Liver (tissue), 9 donors: ENCODE data around the gene PHLDB3. TPM values are rescaled to one million over a fixed set of nuclear protein-coding genes. Genes with fewer than 3 reads are reported as not detected.

ENCODE experiments used
- DNase-seq: peaks from one replicate; pipeline ENCODE4 v3.0.0-alpha.2; 2017; ENCODE audit warnings: low spot score
- H3K27ac ChIP-seq, 2 donors: one replicate each; pipeline ENCODE4 v1.7.0; 2013; ENCODE audit warnings: inconsistent platforms in 2 of 2, low read length in 2 of 2, control low read depth in 1 of 2, low read depth in 1 of 2, mild to moderate bottlenecking in 1 of 2
- H3K27me3 ChIP-seq, 4 donors: one replicate each; pipeline versions ENCODE4 v1.6.1 to v1.7.0; 2013; ENCODE audit warnings: low read length in 3 of 4, inconsistent platforms in 1 of 4, mild to moderate bottlenecking in 1 of 4, moderate library complexity in 1 of 4; ENCODE audit not compliant: control insufficient read depth in 4 of 4, insufficient read depth in 4 of 4
- H3K36me3 ChIP-seq, 4 donors: one replicate each; pipeline versions ENCODE4 v1.6.1 to v1.7.0; 2013; ENCODE audit warnings: low read length in 3 of 4, mild to moderate bottlenecking in 3 of 4, low read depth in 1 of 4, moderate library complexity in 1 of 4; ENCODE audit not compliant: control insufficient read depth in 4 of 4, insufficient read depth in 3 of 4
- H3K4me1 ChIP-seq, 4 donors: one replicate each; pipeline versions ENCODE4 v1.6.1 to v1.7.0; 2013; ENCODE audit warnings: low read length in 3 of 4, mild to moderate bottlenecking in 3 of 4, moderate library complexity in 1 of 4; ENCODE audit not compliant: control insufficient read depth in 4 of 4, insufficient read depth in 4 of 4
- H3K4me3 ChIP-seq, 3 donors: one replicate each; pipeline versions ENCODE4 v1.6.1 to v1.7.0; 2013; ENCODE audit warnings: low read length in 3 of 3, control low read depth in 1 of 3, low read depth in 1 of 3, mild to moderate bottlenecking in 1 of 3
- H3K9ac ChIP-seq, 2 donors: one replicate each; pipeline ENCODE4 v1.7.0; 2013; ENCODE audit warnings: low read length in 2 of 2, mild to moderate bottlenecking in 2 of 2, moderate library complexity in 2 of 2, control low read depth in 1 of 2, low read depth in 1 of 2
- H3K9me3 ChIP-seq, 4 donors: one replicate each; pipeline versions ENCODE4 v1.6.1 to v1.7.0; 2013; ENCODE audit warnings: low read length in 3 of 4; ENCODE audit not compliant: control insufficient read depth in 4 of 4
- EGR1 ChIP-seq, 2 donors: IDR thresholded peaks; 2 replicates each; pipeline ENCODE4 v1.6.1; 2016 to 2018; ENCODE audit warnings: antibody characterized with exemption in 2 of 2, low read depth in 2 of 2
- FOXA1 ChIP-seq: IDR thresholded peaks from 2 replicates; pipeline ENCODE4 v1.6.1; 2016; ENCODE audit warnings: antibody characterized with exemption
- HNF4G ChIP-seq: IDR thresholded peaks from 2 replicates; pipeline ENCODE4 v1.6.1; 2016; ENCODE audit warnings: antibody characterized with exemption
- JUND ChIP-seq, 2 donors: IDR thresholded peaks; 2 replicates each; pipeline ENCODE4 v1.6.1; 2016; ENCODE audit warnings: antibody characterized with exemption in 2 of 2
- NR2F2 ChIP-seq: IDR thresholded peaks from 2 replicates; pipeline ENCODE4 v1.6.1; 2016; ENCODE audit warnings: antibody characterized with exemption
- RAD21 ChIP-seq, 2 donors: IDR thresholded peaks; 2 replicates each; pipeline ENCODE4 v1.6.1; 2016; ENCODE audit warnings: antibody characterized with exemption in 2 of 2, mild to moderate bottlenecking in 2 of 2
- RXRA ChIP-seq, 2 donors: IDR thresholded peaks; 2 replicates each; pipeline ENCODE4 v1.6.1; 2017 to 2018; ENCODE audit warnings: antibody characterized with exemption in 2 of 2, mild to moderate bottlenecking in 1 of 2
- SP1 ChIP-seq: IDR thresholded peaks from 2 replicates; pipeline ENCODE4 v1.6.1; 2018; ENCODE audit warnings: antibody characterized with exemption, mild to moderate bottlenecking
- TAF1 ChIP-seq: conservative IDR thresholded peaks from 2 replicates; pipeline ENCODE4 v1.6.1; 2016; ENCODE audit warnings: antibody characterized with exemption, mild to moderate bottlenecking
- YY1 ChIP-seq: IDR thresholded peaks from 2 replicates; pipeline ENCODE4 v1.6.1; 2016; ENCODE audit warnings: antibody characterized with exemption, mild to moderate bottlenecking
- WGBS: extraction: QIAGEN DNeasy Blood & Tissue Kit; methylation state at CpG from one replicate; pipeline ENCODE4 v1.1.7; 2013; 5-methylcytosine and 5-hydroxymethylcytosine counted together
- polyA plus RNA-seq, 2 donors: library from polyadenylated mRNA; stranded (reverse) in 1 of 2; unstranded in 1 of 2; fragments of 200-250 nt in 1 of 2; fragments of >200 nt in 1 of 2; fragmentation: Nextera tagmentation in 1 of 2; extraction: Ambion mirVana in 1 of 2; gene quantifications; one replicate each; pipeline versions ENCODE4 v1.2.1 to v1.2.3, GENCODE V29; 2013 to 2015
- total RNA-seq, 2 donors: library from RNA; depleted of rRNA; stranded (reverse); fragments of >200 nt; gene quantifications; one replicate each; pipeline ENCODE4 v1.2.3, GENCODE V29; 2014
- TF ChIP-seq, protein P1 (sequence below): IDR thresholded peaks from 2 replicates; pipeline ENCODE4 v1.6.1; 2016; ENCODE audit warnings: antibody characterized with exemption, mild to moderate bottlenecking
- TF ChIP-seq, protein P2 (sequence below): fragments of 150-350 bp; IDR thresholded peaks from 2 replicates; pipeline ENCODE4 v1.5.1; 2017; ENCODE audit warnings: improper control_type of control experiment, low read depth, low read length; ENCODE audit not compliant: missing input control
- TF ChIP-seq, protein P3 (sequence below): IDR thresholded peaks from 2 replicates; pipeline ENCODE4 v1.6.1; 2016; ENCODE audit warnings: antibody characterized with exemption
- TF ChIP-seq, protein P4 (sequence below): IDR thresholded peaks from 2 replicates; pipeline ENCODE4 v1.6.1; 2016; ENCODE audit warnings: antibody characterized with exemption
- donor health status: healthy.
- donor health status: healthy.
- donor health status: healthy.
- donor health status: healthy.
- donor health status: healthy.

The PHLDB3 gene
- total and polyA plus RNA-seq, 4 donors = 10.6 to 18.2 (median 11.7) TPM

DNA sequence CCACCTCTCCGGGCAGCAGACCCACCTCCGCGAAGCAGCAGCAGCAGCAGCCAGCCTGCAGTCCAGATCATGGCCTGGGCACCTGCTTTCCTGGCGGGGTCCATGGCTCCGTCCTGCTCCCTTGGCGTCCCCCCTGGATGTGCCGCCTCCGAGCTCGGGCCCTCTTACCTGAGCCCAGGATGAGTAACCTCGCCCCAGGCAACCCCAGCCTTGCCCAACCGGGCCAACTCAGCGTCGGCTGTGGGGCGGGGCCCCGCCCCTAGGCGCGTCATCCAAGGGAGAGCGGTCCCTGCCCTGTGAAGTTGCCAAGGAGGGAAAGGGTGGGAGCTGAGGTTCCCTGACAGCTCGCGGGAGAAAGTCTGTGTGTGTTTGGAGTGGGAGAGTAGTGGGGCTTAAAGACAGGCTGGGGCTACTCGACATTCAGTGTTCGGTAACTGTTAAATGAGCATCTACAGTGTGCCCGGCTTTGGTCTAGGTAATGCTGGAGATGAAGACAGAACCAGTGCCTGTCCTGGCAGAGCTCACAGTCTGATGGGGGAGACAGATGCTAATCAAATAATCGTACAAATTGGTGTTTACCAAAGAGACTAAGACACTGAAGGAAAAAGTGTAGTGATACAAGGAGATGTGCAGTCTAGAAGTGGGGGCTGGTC lies 39.0 kb downstream of the PHLDB3 start, which contains the start of gene LYPD3:
Gene LYPD3 (minus strand): TSS at position 141 of the 653 bp plus-strand sequence. CDS start 37 bp downstream, at position 104.
- Histone ChIP-seq H3K27ac (no peak within 1 kb of the TSS), H3K4me3 (peak within 1 kb of the TSS in 1 of 3 donors; percentile 64), H3K9ac (no peak within 1 kb of the TSS), H3K27me3 (no peaks in the 10 kb centered on the region), H3K9me3 (no peaks in the 10 kb centered on the region), H3K4me1 (peaks cover 0 to 12% (median 7%) of the 10 kb centered on the region in 4 donors), H3K36me3 (no peaks in the 10 kb centered on the region)
- TF ChIP-seq RAD21 (IDR thresholded peaks at IDR 0.05) = no peak
- TF ChIP-seq, protein P1, sequence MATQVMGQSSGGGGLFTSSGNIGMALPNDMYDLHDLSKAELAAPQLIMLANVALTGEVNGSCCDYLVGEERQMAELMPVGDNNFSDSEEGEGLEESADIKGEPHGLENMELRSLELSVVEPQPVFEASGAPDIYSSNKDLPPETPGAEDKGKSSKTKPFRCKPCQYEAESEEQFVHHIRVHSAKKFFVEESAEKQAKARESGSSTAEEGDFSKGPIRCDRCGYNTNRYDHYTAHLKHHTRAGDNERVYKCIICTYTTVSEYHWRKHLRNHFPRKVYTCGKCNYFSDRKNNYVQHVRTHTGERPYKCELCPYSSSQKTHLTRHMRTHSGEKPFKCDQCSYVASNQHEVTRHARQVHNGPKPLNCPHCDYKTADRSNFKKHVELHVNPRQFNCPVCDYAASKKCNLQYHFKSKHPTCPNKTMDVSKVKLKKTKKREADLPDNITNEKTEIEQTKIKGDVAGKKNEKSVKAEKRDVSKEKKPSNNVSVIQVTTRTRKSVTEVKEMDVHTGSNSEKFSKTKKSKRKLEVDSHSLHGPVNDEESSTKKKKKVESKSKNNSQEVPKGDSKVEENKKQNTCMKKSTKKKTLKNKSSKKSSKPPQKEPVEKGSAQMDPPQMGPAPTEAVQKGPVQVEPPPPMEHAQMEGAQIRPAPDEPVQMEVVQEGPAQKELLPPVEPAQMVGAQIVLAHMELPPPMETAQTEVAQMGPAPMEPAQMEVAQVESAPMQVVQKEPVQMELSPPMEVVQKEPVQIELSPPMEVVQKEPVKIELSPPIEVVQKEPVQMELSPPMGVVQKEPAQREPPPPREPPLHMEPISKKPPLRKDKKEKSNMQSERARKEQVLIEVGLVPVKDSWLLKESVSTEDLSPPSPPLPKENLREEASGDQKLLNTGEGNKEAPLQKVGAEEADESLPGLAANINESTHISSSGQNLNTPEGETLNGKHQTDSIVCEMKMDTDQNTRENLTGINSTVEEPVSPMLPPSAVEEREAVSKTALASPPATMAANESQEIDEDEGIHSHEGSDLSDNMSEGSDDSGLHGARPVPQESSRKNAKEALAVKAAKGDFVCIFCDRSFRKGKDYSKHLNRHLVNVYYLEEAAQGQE = no peak
- no peak for TF ChIP-seq FOXA1
- TF ChIP-seq, protein P2, sequence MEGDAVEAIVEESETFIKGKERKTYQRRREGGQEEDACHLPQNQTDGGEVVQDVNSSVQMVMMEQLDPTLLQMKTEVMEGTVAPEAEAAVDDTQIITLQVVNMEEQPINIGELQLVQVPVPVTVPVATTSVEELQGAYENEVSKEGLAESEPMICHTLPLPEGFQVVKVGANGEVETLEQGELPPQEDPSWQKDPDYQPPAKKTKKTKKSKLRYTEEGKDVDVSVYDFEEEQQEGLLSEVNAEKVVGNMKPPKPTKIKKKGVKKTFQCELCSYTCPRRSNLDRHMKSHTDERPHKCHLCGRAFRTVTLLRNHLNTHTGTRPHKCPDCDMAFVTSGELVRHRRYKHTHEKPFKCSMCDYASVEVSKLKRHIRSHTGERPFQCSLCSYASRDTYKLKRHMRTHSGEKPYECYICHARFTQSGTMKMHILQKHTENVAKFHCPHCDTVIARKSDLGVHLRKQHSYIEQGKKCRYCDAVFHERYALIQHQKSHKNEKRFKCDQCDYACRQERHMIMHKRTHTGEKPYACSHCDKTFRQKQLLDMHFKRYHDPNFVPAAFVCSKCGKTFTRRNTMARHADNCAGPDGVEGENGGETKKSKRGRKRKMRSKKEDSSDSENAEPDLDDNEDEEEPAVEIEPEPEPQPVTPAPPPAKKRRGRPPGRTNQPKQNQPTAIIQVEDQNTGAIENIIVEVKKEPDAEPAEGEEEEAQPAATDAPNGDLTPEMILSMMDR = no peak
- no peak for TF ChIP-seq RXRA (IDR thresholded peaks at IDR 0.05)
- TF ChIP-seq, protein P3, sequence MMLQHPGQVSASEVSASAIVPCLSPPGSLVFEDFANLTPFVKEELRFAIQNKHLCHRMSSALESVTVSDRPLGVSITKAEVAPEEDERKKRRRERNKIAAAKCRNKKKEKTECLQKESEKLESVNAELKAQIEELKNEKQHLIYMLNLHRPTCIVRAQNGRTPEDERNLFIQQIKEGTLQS = no peak
- no peak for TF ChIP-seq HNF4G
- TF ChIP-seq YY1 = no peak
- no peak for DNase-seq
- 39% methylated on average over 24 of the region's 24 CpGs for WGBS

DNA sequence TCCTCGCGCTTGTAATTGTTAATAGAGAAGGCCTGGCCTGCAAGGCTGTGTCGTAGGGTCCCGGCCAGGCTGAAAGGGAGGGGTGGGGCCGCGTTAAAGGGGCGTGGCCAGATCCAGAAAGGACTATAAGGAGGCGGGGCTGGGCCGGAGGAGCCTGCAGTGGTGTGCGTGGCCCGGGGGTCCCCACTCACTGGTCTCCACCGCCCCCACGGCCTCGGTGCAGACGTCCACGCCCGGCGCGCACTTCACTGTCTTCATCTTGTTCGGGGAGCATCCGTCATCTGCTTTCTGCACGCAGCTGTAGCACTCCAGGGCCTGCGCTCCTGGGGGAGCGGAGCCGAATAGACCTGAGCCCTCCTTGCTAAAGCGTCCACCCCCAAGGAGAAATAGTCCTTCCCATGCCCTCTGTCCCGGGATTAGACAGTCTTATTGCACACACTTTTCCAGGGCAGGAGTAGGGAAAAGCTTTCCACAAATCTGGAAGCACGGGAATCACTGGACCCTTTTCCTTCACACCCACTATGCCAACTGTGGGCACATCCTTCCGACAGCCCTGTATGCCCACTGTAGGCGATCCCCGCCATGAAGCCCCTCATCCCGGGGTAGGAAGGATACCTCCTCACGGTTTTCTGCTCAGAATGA lies 40.3 kb downstream of the PHLDB3 start:
- WGBS = 19% methylated on average over 33 of the region's 33 CpGs
- peak; percentile 71 for DNase-seq
- no peak overlapping the region for H3K9ac ChIP-seq

More for the DNA sequence above, 40.3 kb downstream of the PHLDB3 start:
- TF ChIP-seq, protein P4, sequence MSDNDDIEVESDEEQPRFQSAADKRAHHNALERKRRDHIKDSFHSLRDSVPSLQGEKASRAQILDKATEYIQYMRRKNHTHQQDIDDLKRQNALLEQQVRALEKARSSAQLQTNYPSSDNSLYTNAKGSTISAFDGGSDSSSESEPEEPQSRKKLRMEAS = no peak
- no peak for TF ChIP-seq NR2F2
- no peak for TF ChIP-seq JUND (IDR thresholded peaks at IDR 0.05)
- TF ChIP-seq RAD21 (IDR thresholded peaks at IDR 0.05) = no peak
- TF ChIP-seq SP1 = no peak
- TF ChIP-seq EGR1 (IDR thresholded peaks at IDR 0.05; ENCODE audit: low read depth in 2 of 2) = no peak
- no peak for TF ChIP-seq TAF1
- H3K4me1 ChIP-seq = peaks cover 0 to 12% (median 7%) of the 10 kb centered on the region in 4 donors
- H3K36me3 ChIP-seq = no peaks in the 10 kb centered on the region
- peak overlapping the region; percentile 57 to 92 (median 64) for H3K4me3 ChIP-seq
- peak overlapping the region; percentile 59 to 80 for H3K27ac ChIP-seq
- no peaks in the 10 kb centered on the region for H3K9me3 ChIP-seq
- H3K27me3 ChIP-seq = no peaks in the 10 kb centered on the region
